Chondrocyte (in vitro differentiated cells): ENCODE measurements around the gene CEP95. TPM values are rescaled to one million over a fixed set of nuclear protein-coding genes. Genes with fewer than 3 reads are reported as not detected.

ENCODE experiments used
- DNase-seq: peaks from one replicate; pipeline ENCODE4 v3.0.0; 2021; ENCODE audit warnings: mixed read lengths, low spot score
- H3K27ac Mint-ChIP-seq: one replicate; pipeline ENCODE4 v1.8.0; 2021; ENCODE audit warnings: mild to moderate bottlenecking, moderate library complexity, mixed read lengths; ENCODE audit not compliant: unreplicated experiment
- H3K27me3 Mint-ChIP-seq: 2 replicates; pipeline ENCODE4 v1.8.0; 2021; ENCODE audit warnings: low read depth, mixed read lengths
- H3K36me3 Mint-ChIP-seq: 2 replicates; pipeline ENCODE4 v1.8.0; 2021; ENCODE audit warnings: low read depth, mixed read lengths
- H3K4me1 Mint-ChIP-seq: 2 replicates; pipeline ENCODE4 v1.8.0; 2021; ENCODE audit warnings: low read depth, mild to moderate bottlenecking, mixed read lengths
- H3K4me3 Mint-ChIP-seq: one replicate; pipeline ENCODE4 v1.8.0; 2021; ENCODE audit warnings: mild to moderate bottlenecking, moderate library complexity, mixed read lengths; ENCODE audit not compliant: unreplicated experiment
- H3K9me3 Mint-ChIP-seq: 2 replicates; pipeline ENCODE4 v1.8.0; 2021; ENCODE audit warnings: low read depth, mixed read lengths
- total RNA-seq: library from RNA; stranded (reverse); gene quantifications from 3 replicates; pipeline ENCODE4 v1.2.1, GENCODE V29; 2021
- TF ChIP-seq, protein P1 (sequence below): fragments of 200-600 bp; sonication (generic); IDR thresholded peaks from 2 replicates; pipeline ENCODE4 v1.5.0; 2021; ENCODE audit warnings: antibody characterized with exemption, mild to moderate bottlenecking, moderate library complexity

CEP95 gene
- total RNA-seq, 1 donor from 2014 or later = 29.6 TPM

GRCh38 chr17:64547319-64547718 is 40.5 kb downstream of the CEP95 start:
- Mint-ChIP-seq H3K36me3 (peaks cover 15% of the 10 kb centered on the region), H3K4me3 (no peak overlapping the region), H3K9me3 (no peaks in the 10 kb centered on the region), H3K4me1 (peaks cover 19% of the 10 kb centered on the region), H3K27ac (no peak overlapping the region), H3K27me3 (no peaks in the 10 kb centered on the region)
- DNase-seq = no peak
- TF ChIP-seq, protein P1, sequence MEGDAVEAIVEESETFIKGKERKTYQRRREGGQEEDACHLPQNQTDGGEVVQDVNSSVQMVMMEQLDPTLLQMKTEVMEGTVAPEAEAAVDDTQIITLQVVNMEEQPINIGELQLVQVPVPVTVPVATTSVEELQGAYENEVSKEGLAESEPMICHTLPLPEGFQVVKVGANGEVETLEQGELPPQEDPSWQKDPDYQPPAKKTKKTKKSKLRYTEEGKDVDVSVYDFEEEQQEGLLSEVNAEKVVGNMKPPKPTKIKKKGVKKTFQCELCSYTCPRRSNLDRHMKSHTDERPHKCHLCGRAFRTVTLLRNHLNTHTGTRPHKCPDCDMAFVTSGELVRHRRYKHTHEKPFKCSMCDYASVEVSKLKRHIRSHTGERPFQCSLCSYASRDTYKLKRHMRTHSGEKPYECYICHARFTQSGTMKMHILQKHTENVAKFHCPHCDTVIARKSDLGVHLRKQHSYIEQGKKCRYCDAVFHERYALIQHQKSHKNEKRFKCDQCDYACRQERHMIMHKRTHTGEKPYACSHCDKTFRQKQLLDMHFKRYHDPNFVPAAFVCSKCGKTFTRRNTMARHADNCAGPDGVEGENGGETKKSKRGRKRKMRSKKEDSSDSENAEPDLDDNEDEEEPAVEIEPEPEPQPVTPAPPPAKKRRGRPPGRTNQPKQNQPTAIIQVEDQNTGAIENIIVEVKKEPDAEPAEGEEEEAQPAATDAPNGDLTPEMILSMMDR = no peak

DNA sequence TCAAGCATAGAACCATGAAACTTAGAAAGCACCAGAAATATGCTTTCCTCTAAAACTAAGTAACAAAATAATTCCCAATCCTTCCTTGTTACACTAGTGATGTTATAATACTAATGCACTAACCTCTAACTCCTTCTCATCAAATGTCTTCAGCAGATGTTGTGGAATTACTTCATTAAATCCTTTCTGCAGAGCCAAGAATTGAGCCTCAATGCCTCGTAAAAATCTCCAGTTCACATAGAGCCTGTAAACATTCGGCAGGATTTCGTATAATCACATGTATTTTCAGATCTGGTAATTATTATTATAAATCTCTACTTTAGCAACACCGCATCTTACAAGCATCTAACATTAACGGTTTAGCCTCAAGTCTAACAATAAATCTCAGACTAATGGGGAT is 44.7 kb downstream of the CEP95 start:
- Mint-ChIP-seq H3K4me1 (peaks cover 7% of the 10 kb centered on the region), H3K27ac (no peak overlapping the region), H3K9me3 (no peaks in the 10 kb centered on the region), H3K4me3 (no peak overlapping the region), H3K27me3 (no peaks in the 10 kb centered on the region), H3K36me3 (peaks cover 24% of the 10 kb centered on the region)
- DNase-seq = no peak
- TF ChIP-seq, protein P1 = no peak

DNA sequence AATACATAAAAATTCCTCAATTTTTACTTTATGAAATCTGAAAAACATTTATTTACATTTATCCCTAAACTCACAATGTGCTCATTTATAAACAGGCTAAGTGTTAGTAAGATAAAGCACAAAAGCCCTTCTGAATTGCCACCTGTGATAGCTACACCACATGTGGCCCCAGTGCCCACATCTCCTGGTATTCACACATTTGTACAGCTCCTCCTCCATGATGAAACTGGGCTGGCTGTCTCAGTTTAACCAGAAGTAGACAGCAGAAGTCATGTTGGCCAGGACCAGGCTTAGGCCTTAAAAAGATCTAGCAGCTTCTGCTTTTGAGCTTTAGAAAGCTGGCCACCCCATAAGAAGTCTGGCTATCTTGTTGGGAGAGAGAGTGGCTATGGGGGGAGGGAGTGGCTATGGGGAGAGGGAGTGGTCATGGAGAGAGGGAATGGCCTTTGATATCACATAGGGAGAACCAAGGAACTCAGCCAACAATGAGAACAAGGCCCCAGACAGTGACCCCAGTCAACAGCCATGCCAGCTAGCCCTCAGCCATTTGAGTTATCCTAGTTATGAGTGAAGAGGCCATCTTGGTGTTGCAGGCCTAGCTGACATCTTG is 47.4 kb downstream of the CEP95 start:
- Mint-ChIP-seq H3K27ac (no peak overlapping the region), H3K36me3 (peaks cover 20% of the 10 kb centered on the region), H3K9me3 (no peaks in the 10 kb centered on the region), H3K4me1 (peaks cover 7% of the 10 kb centered on the region), H3K27me3 (no peaks in the 10 kb centered on the region), H3K4me3 (no peak overlapping the region)
- DNase-seq = no peak
- TF ChIP-seq, protein P1 = no peak

DNA sequence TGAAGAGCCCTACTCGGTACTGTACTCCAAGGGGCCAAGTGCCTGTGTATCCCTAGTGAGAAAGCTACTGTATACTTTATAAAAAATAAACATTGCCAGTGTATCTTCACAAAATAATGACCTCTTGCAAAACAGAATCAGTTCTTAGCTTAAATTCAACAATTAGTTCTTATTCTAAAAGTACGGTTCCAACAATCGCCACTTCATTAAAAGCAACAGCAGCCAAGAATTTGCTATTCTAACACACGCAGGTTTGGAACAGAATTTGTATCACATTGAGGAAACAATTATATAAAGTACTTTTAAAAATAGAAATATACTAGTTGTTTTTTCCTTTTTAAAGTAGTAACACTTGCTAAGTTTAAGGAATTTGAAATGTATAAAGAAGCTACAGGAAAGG is 48.5 kb downstream of the CEP95 start:
- H3K27me3 Mint-ChIP-seq = no peaks in the 10 kb centered on the region
- H3K4me1 Mint-ChIP-seq = peaks cover 7% of the 10 kb centered on the region
- no peaks in the 10 kb centered on the region for H3K9me3 Mint-ChIP-seq
- peaks cover 18% of the 10 kb centered on the region for H3K36me3 Mint-ChIP-seq
- no peak overlapping the region for H3K27ac Mint-ChIP-seq
- no peak for DNase-seq
- no peak overlapping the region for H3K4me3 Mint-ChIP-seq
- TF ChIP-seq, protein P1 = no peak

DNA sequence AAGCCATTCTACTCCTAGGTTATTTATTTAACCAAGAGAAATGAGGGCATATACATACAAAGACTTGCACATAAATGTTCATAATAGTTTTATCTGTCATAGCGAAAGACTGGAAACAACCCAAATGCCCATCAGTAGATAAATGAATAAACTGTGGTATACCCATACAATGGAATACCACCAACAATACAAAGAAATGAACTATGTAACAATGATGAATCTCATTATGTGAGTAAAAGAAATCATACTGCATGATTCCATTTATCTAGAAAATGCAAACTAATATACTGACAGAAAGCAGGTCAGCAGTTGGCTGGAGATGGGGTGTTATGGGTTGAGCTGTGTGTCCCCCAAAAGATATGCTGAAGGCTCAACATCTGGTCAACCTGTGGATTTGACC is 57.3 kb downstream of the CEP95 start:
- Mint-ChIP-seq H3K4me1 (peaks cover 26% of the 10 kb centered on the region), H3K9me3 (no peaks in the 10 kb centered on the region), H3K27ac (peak overlapping the region; percentile 77), H3K27me3 (no peaks in the 10 kb centered on the region), H3K36me3 (peaks cover 17% of the 10 kb centered on the region), H3K4me3 (no peak overlapping the region)
- TF ChIP-seq, protein P1 = no peak
- DNase-seq = no peak
